Fibroblast of the aortic adventitia (primary cell): ENCODE results near the gene FERMT1. TPM values are rescaled to one million over a fixed set of nuclear protein-coding genes. Genes with fewer than 3 reads are reported as not detected.
A peak's percentile ranks its signal among the peaks of the same experiment; 100 is the strongest.

Experiments used
- DNase-seq: peaks from one replicate; pipeline ENCODE4 v3.0.0-alpha.2; 2010; ENCODE audit warnings: low read depth
- H3K4me3 ChIP-seq: 2 replicates; pipeline ENCODE4 v1.5.1; 2011; ENCODE audit warnings: low read depth, mild to moderate bottlenecking, control low read depth, low read length, moderate library complexity
- CTCF ChIP-seq: IDR thresholded peaks from 2 replicates; pipeline ENCODE4 v1.5.1; 2011; ENCODE audit warnings: mild to moderate bottlenecking, low read length, control low read depth, inconsistent platforms; ENCODE audit not compliant: insufficient read depth
- total RNA-seq: library from RNA; depleted of rRNA; stranded (reverse); fragments of >200 nt; gene quantifications from 2 replicates; pipeline ENCODE4 v1.2.3, GENCODE V29; 2012; ENCODE audit warnings: low replicate concordance

Gene FERMT1
- total RNA-seq, 1 donor: 8.8 TPM

- H3K4me3 ChIP-seq: no peak overlapping the region
- no peak for DNase-seq
- no peak for TF ChIP-seq CTCF
Measured at GRCh38 chr20:6091661-6092060, 31.2 kb downstream of the FERMT1 start.

GRCh38 chr20:6086868-6087267 is 36.0 kb downstream of the FERMT1 start:
- no peak for DNase-seq
- H3K4me3 ChIP-seq: no peak overlapping the region
- TF ChIP-seq CTCF: no peak

- DNase-seq: no peak
- no peak overlapping the region for H3K4me3 ChIP-seq
- no peak for TF ChIP-seq CTCF
Measured at GRCh38 chr20:6083926-6084325, 38.9 kb downstream of the FERMT1 start.

- TF ChIP-seq CTCF: no peak
- peak; percentile 78 for DNase-seq
- no peak overlapping the region for H3K4me3 ChIP-seq
Measured at GRCh38 chr20:6081236-6081635, 41.6 kb downstream of the FERMT1 start.

GRCh38 chr20:6079016-6079415 is 43.8 kb downstream of the FERMT1 start:
- no peak for DNase-seq
- no peak for TF ChIP-seq CTCF

GRCh38 chr20:6075428-6076219 is 47.2 kb downstream of the FERMT1 start:
- peak; percentile 44 for DNase-seq
- no peak for TF ChIP-seq CTCF
- H3K4me3 ChIP-seq: no peak overlapping the region

More at GRCh38 chr20:6079016-6079415, 43.8 kb downstream of the FERMT1 start:
- H3K4me3 ChIP-seq: no peak overlapping the region

- TF ChIP-seq CTCF: no peak
- no peak overlapping the region for H3K4me3 ChIP-seq
- no peak for DNase-seq
Measured at GRCh38 chr20:6074784-6075183, 48.0 kb downstream of the FERMT1 start.
